Stimulated activated CD8-positive, alpha-beta memory T cell treated with anti-CD3 and anti-CD28 coated beads, Interleukin-4, amount 100 ng/mL, for 1 hour (primary cell): Measurements from ENCODE around the gene NFAT5.
"Not testable (repeated sequence)": the region's sequence is repeated elsewhere in the genome, so short reads cannot be mapped to it uniquely, and the experiment has no call there.

Experiments
- DNase-seq, 2 donors: peaks; one replicate each; pipeline ENCODE4 v3.0.0-alpha.2; 2020; ENCODE audit warnings: low read depth in 2 of 2, low spot score in 1 of 2

Gene NFAT5

DNA sequence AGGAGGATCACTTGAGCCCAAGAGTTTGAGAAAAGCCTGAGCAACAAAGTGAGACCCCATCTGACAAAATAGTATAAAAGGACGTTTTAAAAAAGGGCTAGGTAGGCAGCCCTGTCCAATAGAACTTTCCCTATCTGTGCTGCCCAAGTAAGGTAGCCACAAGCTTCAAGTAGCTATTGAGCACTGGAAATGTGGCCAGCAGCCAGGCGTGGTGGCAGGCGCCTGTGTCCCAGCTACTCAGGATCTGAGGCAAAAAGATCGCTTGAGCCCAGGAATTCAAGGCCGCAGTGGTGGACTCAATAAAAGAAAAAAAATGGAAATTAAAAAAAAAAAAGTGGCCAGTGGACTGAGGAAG, 162.1 kb downstream of the NFAT5 start:
- no peak for DNase-seq

DNA sequence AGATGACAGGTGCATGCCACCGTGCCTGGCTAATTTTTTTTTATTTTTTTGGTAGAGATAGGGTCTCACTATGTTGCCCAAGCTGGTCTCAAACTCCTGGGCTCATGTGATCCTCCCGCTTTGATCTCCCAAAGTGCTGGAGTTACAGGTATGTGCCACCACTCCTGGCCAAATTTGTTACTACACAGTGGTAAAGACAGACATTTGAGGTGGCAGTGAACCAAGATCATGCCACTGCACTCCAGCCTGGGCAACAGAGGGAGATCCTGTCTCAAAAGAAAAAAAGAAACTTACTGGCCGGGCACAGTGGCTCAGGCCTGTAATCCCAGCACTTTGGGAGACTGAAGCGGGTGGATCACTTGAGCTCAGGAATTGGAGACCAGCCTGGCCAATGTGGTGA, 163.3 kb downstream of the NFAT5 start:
- not testable (repeated sequence) for DNase-seq

DNA sequence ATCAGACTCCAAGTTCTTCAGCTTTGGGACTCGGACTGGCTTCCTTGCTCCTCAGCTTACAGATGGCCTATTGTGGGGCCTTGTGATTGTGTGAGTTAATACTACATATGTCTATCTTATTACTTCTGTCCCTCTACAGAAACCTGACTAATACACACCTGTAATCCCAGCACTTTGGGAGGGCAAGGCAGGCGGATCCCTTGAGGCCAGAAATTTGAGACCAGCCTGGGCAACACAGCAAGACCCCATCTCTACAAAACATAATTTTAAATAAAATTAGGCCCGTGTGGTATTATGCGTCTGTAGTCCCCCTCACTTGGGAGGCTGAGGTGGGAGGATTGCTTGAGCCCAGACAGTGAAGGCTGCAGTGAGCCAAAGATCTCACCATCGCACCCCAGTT, 165.5 kb downstream of the NFAT5 start:
- DNase-seq, result not testable (repeated sequence)

DNA sequence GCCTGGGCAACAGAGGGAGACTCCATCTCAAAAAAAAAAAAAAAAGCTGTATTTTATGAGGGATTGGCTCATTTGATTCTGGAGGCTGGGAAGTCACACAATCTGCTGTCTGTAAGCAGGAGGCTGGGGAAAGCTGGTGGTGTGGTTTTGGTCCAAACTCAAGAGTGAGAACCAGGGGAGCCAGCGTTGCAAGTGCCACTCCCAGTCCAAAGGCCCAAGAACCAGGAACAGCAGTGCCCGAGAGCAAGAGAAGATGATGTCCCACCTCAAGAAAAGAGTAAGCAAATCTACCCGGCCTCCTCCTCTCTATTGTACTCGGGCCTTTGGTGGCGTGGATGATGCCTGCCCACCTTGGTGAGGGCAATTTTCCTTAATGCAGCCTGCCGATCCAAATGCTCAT, 166.3 kb downstream of the NFAT5 start:
- no peak for DNase-seq

DNA sequence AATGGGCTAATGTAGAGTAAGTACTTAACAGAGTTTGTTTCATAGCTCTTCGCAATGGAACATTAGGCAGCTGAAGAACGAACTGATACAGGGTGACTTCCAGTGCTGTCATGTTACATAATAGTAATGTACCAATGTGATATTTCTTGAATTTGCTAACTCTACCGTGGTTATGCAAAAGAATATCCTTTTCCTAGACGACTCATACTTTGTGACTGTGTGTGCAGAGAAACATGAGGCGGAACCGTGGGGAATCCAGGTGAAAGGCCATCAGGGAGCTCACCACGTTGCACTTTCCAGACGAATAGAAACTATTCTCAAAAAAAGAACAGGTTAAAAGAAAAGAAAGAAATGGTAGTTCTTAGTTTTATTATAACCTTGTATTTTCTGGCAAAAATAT, 175.8 kb downstream of the NFAT5 start:
- DNase-seq, result no peak

DNA sequence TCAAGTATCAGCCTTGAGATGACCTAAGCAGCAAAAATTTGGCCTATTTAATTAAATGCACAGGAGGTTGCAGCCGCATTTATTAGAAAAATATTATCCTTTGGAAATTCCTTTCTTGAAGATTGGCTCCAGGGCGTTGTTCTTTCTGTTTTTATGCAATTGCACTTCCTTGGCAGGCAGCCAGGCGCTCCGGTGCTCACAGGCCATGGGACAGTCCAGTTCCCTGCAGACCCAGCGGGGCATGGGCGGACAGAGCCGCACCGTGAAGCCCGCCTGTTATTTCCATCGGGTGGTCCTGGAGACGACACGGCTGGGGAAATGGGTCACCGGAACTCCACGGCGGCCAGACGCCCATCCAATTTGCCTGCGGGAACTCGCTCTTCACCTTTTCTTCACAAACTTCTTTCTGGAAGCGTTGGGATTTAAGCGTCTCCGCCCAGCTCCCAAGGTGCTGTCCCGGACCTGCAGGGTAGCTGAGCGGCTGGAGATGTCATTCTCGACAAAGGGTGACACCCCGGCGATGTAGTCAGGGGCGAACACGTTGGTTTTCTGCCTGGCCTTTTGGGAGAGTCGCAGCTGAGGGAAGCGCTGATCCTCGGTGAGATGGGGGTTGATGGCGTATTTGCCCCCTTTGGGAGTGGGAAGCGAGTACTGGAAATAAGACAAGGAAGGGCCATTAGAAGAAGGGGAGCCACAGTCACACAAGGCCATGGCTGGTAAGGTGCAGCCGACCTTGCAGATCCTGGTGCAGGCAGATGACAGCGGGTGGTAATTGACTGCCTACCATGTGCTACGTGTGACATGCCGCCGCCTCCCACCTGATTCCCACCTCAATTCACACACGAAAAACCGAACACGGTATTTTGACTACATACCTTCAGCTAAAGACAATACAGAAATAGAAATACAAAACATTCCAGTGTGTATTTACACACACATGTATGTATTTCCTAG, 176.5 kb downstream of the NFAT5 start:
- no peak for DNase-seq

DNA sequence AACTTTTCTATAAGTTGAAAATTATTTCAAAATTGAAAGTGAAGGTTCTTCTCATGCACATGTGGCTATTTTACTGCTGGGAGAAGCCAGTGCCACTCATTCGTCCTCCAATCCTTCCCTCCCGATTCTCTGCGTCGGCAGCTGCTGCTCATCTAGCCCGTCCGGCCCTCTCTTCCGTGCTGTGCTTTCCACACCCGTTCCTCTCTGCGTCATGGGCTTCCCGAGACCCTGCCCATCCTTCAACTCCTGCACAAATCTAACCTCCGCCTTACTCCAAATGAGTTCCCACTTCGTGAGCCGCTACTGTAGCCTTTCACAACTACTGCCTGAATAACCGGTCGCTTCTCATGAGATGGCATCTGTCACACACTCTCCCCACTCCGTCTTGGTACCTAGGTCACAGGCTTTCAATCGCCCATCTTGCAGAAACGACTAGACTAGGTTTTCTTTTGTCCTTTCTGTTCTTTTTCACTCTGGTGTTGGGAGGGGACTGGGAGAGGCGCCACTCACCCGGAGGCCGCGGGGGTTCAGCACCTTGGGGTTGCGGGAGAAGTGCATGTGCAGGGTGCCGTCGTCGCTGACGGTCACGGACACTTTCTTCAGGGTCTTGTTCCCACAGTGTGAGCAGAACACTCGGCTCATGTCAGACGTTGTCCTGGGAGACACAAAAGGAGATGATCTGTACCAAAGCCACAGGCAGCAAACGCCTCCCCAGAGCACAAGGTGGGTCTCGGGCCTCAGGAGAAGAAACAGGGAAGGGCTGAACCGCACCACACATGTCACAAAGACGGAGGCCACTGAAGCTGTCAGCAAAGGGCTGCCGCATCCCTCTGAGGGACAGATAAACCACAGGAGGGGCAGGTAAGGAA, 178.8 kb downstream of the NFAT5 start:
- no peak for DNase-seq

DNA sequence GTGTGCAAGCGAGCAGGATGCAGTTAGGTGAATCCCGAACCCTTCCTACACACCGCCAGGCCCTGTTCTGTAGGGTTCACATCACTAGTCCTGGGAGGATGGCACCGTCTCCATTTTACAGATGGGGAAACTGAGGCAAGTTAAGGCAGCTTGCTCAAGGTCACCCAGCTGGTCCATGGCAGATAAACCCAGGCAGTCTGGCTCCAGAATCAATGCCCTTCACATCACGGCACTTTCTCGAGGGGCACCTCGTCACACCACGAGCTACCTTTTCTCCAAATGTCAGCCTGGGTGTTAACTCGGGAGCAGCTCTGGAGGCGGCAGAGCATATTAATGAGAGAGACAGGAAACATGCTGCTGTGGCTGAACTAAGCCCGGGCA, 179.5 kb downstream of the NFAT5 start:
- DNase-seq, result no peak

DNA sequence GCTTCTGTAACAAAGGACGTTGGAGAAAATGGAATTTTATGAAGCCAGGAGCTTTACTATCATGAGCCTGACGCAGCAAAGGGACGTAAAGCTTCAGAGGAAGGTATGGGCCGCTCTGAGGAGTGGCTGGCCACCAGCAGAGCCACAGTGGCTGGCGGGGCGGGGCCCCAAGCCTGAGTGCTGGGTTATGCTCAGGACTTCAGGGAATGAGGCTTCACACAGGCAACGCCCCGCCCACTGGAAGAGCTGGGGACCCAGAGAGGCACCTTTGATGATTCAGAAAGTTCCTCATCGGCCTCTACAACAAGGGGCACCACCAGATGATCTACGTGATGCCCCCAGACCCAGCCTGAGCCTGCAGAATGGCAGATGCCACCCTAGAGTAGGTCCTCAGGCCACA, 180.2 kb downstream of the NFAT5 start:
- DNase-seq, result no peak

DNA sequence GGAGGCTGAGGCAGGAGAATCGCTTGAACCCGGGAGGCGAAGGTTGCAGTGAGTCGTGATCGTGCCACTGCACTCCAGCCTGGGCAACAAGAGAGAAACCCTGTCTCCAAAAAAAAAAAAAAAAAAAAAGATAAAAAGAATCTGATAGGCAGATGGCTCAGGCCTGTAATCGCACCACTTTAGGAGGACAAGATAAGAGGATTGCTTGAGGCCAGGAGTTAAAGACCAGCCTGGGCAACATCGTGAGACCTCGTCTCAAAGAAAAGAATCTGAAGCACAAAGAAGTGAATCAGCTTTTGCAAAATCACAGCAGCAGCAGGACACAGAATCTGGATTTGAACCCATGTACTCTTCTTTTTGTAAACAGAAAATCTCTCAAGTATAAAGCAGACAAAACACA, 181.3 kb downstream of the NFAT5 start:
- DNase-seq, result no peak

DNA sequence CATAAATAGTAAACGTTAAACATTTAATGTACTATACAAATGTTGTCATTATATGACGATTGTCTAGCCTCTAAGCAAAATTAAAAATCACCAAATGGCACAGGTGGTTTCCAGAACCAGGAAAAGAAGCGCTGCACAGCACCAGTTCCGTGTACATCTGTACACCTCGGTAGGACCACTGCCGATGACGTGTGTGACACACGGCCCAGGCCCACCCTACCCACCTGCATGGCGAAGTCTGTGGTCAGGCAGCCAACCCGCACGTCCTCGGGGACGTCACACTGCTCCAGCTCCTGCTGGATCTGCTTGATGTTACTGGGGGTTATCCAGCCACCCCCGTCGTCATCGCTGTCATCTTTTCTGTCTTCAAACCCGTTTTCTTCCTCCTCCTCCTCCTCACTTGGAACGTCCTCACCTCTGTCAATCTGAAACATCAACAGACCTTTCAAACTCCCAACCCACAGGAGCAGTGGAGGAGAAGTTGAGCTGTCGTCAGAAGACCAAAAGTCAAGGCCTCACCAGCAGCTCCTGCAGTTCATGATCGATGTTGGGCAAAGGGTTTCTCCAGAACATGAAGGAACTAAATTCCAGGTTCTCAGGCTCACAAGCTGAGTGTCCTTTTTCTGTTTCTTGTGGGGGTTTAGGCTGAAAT, 183.1 kb downstream of the NFAT5 start:
- DNase-seq, result no peak

DNA sequence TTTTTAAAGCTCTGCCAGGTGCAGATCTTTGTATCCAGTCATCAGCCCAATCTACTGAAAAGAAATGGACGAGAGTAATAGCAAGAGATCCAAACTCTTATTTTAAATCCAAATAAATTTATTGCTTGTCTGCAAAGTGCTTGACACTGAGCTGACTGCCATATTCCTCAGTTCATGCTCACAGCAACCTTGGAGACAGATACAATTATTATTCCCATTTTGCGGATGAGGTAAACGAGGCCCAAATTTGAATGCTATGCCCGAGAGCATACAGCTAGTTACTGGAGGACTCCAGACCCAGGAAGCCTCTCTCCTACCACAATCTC, 188.3 kb downstream of the NFAT5 start:
- DNase-seq, result no peak
